Stomach (tissue), 9 donors: ENCODE results near the gene SH2D3A. TPM values are rescaled to one million over a fixed set of nuclear protein-coding genes. Genes with fewer than 3 reads are reported as not detected.

Experiments used
- DNase-seq, 2 donors: peaks; one replicate each; pipeline versions ENCODE4 v3.0.0 to v3.0.0-alpha.2; 2013 to 2019
- H3K27ac ChIP-seq, 5 donors: fragments of 200-600 bp in 4 of 5; sonication (generic) in 4 of 5; one replicate each; pipeline ENCODE4 v1.5.1; 2013 to 2019; ENCODE audit warnings: mild to moderate bottlenecking in 1 of 5, moderate library complexity in 1 of 5
- H3K27me3 ChIP-seq, 3 donors: fragments of 200-600 bp; sonication (generic); one replicate each; pipeline ENCODE4 v1.5.1; 2017 to 2019; ENCODE audit warnings: mixed run types in 1 of 3
- H3K36me3 ChIP-seq, 4 donors: fragments of 200-600 bp; sonication (generic); 1 replicate in 3 of 4; 2 replicates in 1 of 4; pipeline ENCODE4 v1.5.1; 2016 to 2019
- H3K4me1 ChIP-seq, 4 donors: fragments of 200-600 bp; sonication (generic); one replicate each; pipeline ENCODE4 v1.5.1; 2016 to 2019
- H3K4me3 ChIP-seq, 4 donors: fragments of 200-600 bp; sonication (generic) in 3 of 4; one replicate each; pipeline ENCODE4 v1.5.1; 2016 to 2019; ENCODE audit warnings: mild to moderate bottlenecking in 1 of 4
- H3K9me3 ChIP-seq, 4 donors: fragments of 200-600 bp; sonication (generic); one replicate each; pipeline ENCODE4 v1.5.1; 2016 to 2019
- EP300 ChIP-seq: sonication (generic); formaldehyde crosslinking; IDR thresholded peaks from one replicate; pipeline ENCODE4 v1.6.1; 2017; ENCODE audit warnings: antibody characterized with exemption
- POLR2A ChIP-seq, 4 donors: fragments of 450-650 bp; IDR thresholded peaks; one replicate each; pipeline ENCODE4 v1.6.1; 2016; ENCODE audit warnings: antibody characterized with exemption in 4 of 4, control low read depth in 2 of 4, mild to moderate bottlenecking in 1 of 4, moderate library complexity in 1 of 4
- POLR2AphosphoS5 ChIP-seq, 3 donors: sonication (generic); formaldehyde crosslinking; IDR thresholded peaks; one replicate each; pipeline ENCODE4 v1.6.1; 2016; ENCODE audit warnings: antibody characterized with exemption in 3 of 3
- WGBS, 5 donors: extraction: QIAGEN DNeasy Blood & Tissue Kit in 3 of 5; methylation state at CpG; one replicate each; pipeline versions ENCODE4 v1.1.5 to v1.1.7; 2013 to 2018; 5-methylcytosine and 5-hydroxymethylcytosine counted together
- intact Hi-C: fragments of 100-400 bp; cut with DNase I; formaldehyde crosslinking; loops from one replicate; pipeline ENCODE4 v1.15.1; 2023; ENCODE audit warnings: low total_unique reads
- polyA plus RNA-seq, 3 donors: library from polyadenylated mRNA; stranded (reverse); fragments of 200-250 nt; gene quantifications; one replicate each; pipeline ENCODE4 v1.2.3, GENCODE V29; 2013
- total RNA-seq, 5 donors: library from RNA; depleted of rRNA; stranded (reverse); fragments of >200 nt; gene quantifications; one replicate each; pipeline versions ENCODE4 v1.1.0 to v1.2.3, GENCODE V29; 2014 to 2016
- TF ChIP-seq, protein P1 (sequence below), 7 experiments: fragments of 450-650 bp in 4 of 7; fragments of 200-600 bp in 3 of 7; sonication (generic) in 3 of 7; IDR thresholded peaks; one replicate each; pipeline ENCODE4 v1.5.1; 2016 to 2019; ENCODE audit warnings: antibody characterized with exemption in 7 of 7, control low read depth in 2 of 7, mild to moderate bottlenecking in 1 of 7
- donor health status: healthy with polysubstance abuse.
- donor health status: Bipolar disorder and iron deficiency.
- donor health status: healthy.

Gene SH2D3A
- total and polyA plus RNA-seq, 8 donors, result 8.8 to 71.3 (median 27.3) TPM

DNA sequence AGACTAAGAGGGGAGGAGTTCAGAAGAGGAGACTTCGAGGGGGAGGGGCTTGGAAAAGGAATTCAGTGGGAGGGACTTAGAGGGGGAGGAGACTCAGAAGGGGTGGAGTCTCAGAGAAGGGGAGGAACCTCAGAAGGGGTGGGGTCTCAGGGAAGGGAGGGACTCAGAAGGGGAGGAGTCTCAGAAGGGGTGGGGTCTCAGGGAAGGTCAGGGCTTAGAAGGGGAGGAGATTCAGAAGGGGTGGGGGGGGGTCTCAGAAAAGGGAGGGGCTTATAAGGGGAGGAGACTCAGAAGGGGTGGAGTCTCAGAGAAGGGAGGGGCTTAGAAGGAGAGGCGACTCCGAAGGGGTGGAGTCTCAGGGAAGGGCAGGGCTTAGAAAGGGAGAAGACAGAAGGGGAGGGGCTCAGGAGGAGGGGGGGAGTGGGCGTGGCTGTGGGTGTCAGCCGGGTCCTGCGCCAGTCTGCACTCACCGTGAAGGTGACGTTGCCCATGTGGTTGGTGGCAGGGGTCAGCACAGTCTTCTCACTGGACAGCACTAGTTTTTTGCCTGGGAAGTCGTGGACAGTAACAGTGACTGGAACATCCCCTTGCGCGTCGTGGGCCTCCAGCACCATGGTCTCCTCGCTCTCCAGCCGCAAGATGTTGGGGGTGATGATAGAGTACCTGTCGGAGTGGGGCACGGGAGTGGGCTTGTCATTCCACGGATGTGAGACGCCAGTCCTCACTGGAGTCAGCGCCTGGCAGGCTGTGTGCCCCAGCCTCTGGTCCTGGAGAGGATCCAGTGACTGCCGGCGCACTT lies 48.3 kb downstream of the SH2D3A start:
- 70 to 80% (median 79%) methylated on average over 17 to 21 of the region's 21 CpGs for WGBS, 5 donors
- intact Hi-C loops, result no loop called here
- H3K4me1 ChIP-seq, result peaks cover 0 to 35% (median 13%) of the 10 kb centered on the region in 4 donors
- peaks cover 0 to 28% (median 0%) of the 10 kb centered on the region in 3 donors for H3K27me3 ChIP-seq
- no peaks in the 10 kb centered on the region for H3K9me3 ChIP-seq
- no peak overlapping the region for H3K27ac ChIP-seq
- H3K36me3 ChIP-seq, result no peaks in the 10 kb centered on the region
- TF ChIP-seq EP300 (no peak), POLR2AphosphoS5 (IDR thresholded peaks at IDR 0.05) (no peak), POLR2A (IDR thresholded peaks at IDR 0.05) (no peak)
- TF ChIP-seq, protein P1, sequence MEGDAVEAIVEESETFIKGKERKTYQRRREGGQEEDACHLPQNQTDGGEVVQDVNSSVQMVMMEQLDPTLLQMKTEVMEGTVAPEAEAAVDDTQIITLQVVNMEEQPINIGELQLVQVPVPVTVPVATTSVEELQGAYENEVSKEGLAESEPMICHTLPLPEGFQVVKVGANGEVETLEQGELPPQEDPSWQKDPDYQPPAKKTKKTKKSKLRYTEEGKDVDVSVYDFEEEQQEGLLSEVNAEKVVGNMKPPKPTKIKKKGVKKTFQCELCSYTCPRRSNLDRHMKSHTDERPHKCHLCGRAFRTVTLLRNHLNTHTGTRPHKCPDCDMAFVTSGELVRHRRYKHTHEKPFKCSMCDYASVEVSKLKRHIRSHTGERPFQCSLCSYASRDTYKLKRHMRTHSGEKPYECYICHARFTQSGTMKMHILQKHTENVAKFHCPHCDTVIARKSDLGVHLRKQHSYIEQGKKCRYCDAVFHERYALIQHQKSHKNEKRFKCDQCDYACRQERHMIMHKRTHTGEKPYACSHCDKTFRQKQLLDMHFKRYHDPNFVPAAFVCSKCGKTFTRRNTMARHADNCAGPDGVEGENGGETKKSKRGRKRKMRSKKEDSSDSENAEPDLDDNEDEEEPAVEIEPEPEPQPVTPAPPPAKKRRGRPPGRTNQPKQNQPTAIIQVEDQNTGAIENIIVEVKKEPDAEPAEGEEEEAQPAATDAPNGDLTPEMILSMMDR (IDR thresholded peaks at IDR 0.05), result no peak
- DNase-seq, result no peak
- peak overlapping the region in 3 of 4 donors; percentile 4 to 38 (median 29) for H3K4me3 ChIP-seq

DNA sequence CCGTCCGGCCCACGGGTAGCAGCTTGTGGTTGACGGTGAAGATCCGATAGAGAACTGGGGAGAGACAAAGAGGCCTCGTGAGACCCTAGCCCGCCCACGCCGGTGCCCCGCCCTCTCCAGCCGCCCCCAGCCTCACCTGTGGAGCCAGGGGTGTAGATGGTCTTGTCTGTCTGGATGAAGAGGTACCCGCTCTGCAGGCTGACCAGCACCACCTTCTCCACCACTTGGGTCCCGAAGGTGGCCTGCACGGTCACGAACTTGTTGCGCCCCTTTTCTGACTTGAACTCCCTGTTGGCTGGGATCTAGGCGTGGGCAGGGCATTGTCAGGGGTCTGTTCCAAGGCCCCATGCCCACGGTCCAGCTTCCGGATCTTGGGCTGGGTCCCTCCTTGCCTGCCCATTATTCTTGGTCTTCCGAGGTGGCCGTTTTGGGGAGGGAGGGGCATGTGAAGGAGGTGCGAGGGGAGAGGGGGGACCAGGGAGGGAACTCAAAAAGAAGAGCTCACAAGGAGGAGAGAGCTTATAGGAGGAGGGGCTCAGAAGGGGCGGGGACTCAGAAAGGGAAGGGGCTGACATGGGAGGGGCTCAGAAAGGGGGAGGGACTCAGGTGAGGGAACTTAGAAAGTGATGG lies 49.0 kb downstream of the SH2D3A start:
- WGBS, 5 donors, result 67 to 78% (median 71%) methylated on average over 18 to 23 of the region's 23 CpGs
- H3K27me3 ChIP-seq, result peaks cover 0 to 28% (median 0%) of the 10 kb centered on the region in 3 donors
- H3K27ac ChIP-seq, result no peak overlapping the region
- no peaks in the 10 kb centered on the region for H3K9me3 ChIP-seq
- intact Hi-C loops, result no loop called here
- DNase-seq, result no peak
- peaks cover 0 to 27% (median 11%) of the 10 kb centered on the region in 4 donors for H3K4me1 ChIP-seq
- no peaks in the 10 kb centered on the region for H3K36me3 ChIP-seq
- peak overlapping the region in 1 of 4 donors; percentile 38 for H3K4me3 ChIP-seq
- TF ChIP-seq EP300, result no peak
- no peak for TF ChIP-seq POLR2AphosphoS5 (IDR thresholded peaks at IDR 0.05)

DNA sequence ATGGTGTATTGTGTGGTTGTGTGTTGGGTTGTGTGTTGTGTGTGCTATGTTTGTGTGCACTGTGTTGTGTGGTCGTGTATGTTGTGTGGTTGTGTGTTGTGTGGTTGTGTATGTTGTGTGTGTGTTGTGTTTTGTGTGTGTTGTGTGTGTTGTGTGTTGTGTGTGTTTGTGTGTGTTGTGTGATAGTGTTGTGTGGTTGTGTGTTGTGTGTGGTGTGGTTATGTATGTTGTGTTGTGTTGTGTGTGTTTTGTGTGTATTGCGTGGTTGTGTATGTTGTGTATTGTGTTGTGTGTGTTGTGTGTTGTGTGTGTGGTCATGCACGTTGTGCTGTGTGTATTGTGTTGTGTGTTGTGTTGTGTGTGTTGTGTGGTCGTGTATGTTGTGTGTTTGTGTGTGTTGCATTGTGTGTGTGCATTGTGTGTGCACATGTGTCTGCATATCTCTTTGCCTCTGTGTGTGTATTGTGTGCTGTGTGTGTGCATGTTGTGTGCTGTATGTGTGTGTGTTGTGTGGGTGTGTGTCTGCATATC lies 49.7 kb downstream of the SH2D3A start:
- H3K27me3 ChIP-seq, result peaks cover 0 to 33% (median 0%) of the 10 kb centered on the region in 3 donors
- H3K27ac ChIP-seq, result no peak overlapping the region
- no peaks in the 10 kb centered on the region for H3K9me3 ChIP-seq
- H3K36me3 ChIP-seq, result no peaks in the 10 kb centered on the region
- no peak for DNase-seq
- WGBS, 5 donors, result 71 to 85% (median 80%) methylated on average over 4 of the region's 4 CpGs
- no peak for TF ChIP-seq POLR2AphosphoS5 (IDR thresholded peaks at IDR 0.05)
- H3K4me1 ChIP-seq, result peaks cover 0 to 20% (median 5%) of the 10 kb centered on the region in 4 donors
- intact Hi-C loops, result no loop called here
- H3K4me3 ChIP-seq, result no peak overlapping the region

DNA sequence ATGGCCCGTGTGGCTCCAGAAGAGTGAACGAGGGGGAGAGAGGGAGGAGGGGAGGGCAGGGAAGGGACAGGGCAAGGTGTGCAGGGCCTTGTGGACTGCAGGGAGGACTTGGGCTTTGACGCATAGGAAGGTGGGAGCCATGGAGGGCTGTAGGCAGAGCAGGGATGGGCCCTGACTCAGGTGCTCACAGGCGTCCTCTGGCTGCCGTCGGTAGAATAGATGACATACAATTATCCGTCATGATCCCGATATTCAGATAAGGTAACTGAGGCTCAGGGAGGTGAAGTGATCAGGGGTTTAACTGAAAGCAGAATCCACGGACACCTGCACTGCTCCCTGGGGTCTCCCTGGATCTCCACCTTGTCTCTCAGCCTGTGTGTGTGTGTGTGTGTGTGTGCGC lies 50.2 kb downstream of the SH2D3A start:
- 72 to 76% (median 73%) methylated on average over 10 of the region's 10 CpGs for WGBS, 5 donors
- intact Hi-C loops, result no loop called here
- Histone ChIP-seq H3K9me3 (no peaks in the 10 kb centered on the region), H3K4me1 (peaks cover 0 to 16% (median 4%) of the 10 kb centered on the region in 4 donors), H3K27me3 (peaks cover 0 to 37% (median 0%) of the 10 kb centered on the region in 3 donors), H3K27ac (no peak overlapping the region), H3K4me3 (no peak overlapping the region), H3K36me3 (no peaks in the 10 kb centered on the region)
- TF ChIP-seq POLR2A (IDR thresholded peaks at IDR 0.05), result no peak
- TF ChIP-seq, protein P1 (IDR thresholded peaks at IDR 0.05), result no peak
- no peak for TF ChIP-seq EP300
- TF ChIP-seq POLR2AphosphoS5 (IDR thresholded peaks at IDR 0.05), result no peak
- no peak for DNase-seq

DNA sequence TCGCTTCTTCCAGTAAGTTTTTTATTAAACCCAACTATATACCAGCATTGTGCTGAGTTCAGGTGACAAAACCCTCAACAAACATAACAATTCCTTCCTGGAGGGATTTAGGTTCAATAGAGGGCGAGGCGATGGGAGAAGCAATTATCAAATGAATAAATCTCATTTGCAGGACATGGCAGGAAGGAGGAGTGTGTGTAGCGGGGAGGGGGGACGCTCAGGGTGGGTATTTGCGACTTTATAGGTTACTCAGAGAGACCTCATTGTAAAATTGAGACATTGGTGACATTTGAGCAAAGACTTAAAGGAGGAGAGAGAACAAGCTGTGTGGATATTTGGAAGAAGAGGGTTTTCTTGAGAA lies 50.6 kb downstream of the SH2D3A start:
- Histone ChIP-seq H3K36me3 (no peaks in the 10 kb centered on the region), H3K4me1 (peaks cover 0 to 11% (median 4%) of the 10 kb centered on the region in 4 donors), H3K4me3 (no peak overlapping the region), H3K9me3 (no peaks in the 10 kb centered on the region), H3K27ac (no peak overlapping the region), H3K27me3 (peaks cover 0 to 42% (median 0%) of the 10 kb centered on the region in 3 donors)
- DNase-seq, result no peak
- 59 to 69% (median 62%) methylated on average over 6 of the region's 6 CpGs for WGBS, 5 donors
- intact Hi-C loops, result no loop called here
- TF ChIP-seq POLR2A (IDR thresholded peaks at IDR 0.05) (no peak), POLR2AphosphoS5 (IDR thresholded peaks at IDR 0.05) (no peak), EP300 (no peak)
- TF ChIP-seq, protein P1 (IDR thresholded peaks at IDR 0.05), result no peak
